Measurements from ENCODE around the gene MEGF6.

- TF ChIP-seq CTCF (IDR thresholded peaks at IDR 0.05) (no peak), POLR2A (IDR thresholded peaks at IDR 0.05) (no peak)
Measured at GRCh38 chr1:3578906-3579305, 32.4 kb downstream of the MEGF6 start.

All from adrenal gland (tissue), 5 donors.